Stimulated activated CD8-positive, alpha-beta memory T cell treated with anti-CD3 and anti-CD28 coated beads, Interleukin-15, amount 100 ng/mL, for 48 hours (primary cell): ENCODE data around the gene ADGRD2.

Source experiments
- DNase-seq, 2 donors: peaks; one replicate each; pipeline ENCODE4 v3.0.0-alpha.2; 2020; ENCODE audit warnings: low read depth in 2 of 2

ADGRD2 gene

GRCh38 chr9:124479947-124480620 is 29.8 kb downstream of the ADGRD2 start:
- no peak for DNase-seq

DNA sequence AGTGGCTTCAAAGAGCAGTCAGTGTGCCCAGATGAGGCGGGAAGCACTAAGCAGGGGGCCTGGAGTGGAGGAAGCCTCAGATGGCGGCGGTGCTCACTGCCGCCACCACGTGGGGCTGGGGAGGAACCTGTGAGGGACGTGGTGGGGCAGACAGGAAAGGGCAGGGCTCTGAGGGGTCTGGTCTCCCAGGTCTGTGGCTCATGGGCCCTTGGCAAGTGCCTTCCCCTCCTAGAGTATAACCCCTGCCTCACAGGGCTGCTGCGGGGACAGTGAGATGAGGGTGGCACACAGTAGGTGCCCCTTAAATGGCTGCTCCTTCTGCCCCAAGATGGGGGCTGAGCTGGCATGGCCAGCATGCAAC is 30.4 kb downstream of the ADGRD2 start:
- no peak for DNase-seq

- no peak for DNase-seq
Observed at GRCh38 chr9:124481115-124481514, 30.9 kb downstream of the ADGRD2 start.

GRCh38 chr9:124482431-124483031 is 32.3 kb downstream of the ADGRD2 start:
- no peak for DNase-seq

GRCh38 chr9:124483481-124483880 is 33.2 kb downstream of the ADGRD2 start:
- no peak for DNase-seq

DNA sequence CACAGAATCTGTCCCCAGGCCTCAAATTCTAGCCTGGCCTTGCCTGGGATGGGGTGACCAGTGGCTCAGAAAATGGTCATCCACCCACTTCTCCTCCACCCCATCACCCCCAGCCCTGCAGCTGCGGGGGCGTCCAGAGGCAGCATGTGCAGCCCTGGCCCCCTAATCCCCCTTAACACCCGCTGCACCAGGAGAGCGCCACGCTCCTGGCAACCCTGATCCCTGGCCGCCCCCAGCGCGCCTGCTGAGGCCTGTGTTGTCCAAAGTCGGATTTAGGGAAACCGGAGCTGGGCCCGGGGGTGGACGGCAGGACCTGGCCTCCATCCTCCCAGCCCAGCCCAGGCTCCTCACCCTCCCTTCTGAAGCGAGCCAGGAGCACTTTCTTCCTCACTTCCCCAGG is 35.0 kb downstream of the ADGRD2 start:
- no peak for DNase-seq

DNA sequence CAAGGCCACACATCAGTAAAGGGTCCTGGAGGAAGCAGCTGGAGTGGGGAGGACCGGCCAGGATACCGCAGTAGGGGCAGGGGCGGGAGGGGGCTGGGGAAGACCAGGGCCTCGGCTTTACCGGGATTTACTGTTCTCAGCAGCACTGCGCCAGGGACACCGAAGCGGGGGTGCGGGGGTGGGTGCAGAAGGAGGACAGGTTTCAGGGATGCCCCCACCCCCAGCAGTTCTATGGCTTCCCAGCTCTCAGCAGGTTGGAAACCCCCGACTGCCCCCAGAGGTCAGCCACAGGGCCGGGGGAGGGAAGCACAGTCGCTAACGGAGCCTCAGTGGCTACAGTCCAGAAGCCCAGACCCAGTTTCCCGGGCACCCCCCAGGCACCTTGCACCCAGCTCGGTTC is 35.7 kb downstream of the ADGRD2 start:
- no peak for DNase-seq

DNA sequence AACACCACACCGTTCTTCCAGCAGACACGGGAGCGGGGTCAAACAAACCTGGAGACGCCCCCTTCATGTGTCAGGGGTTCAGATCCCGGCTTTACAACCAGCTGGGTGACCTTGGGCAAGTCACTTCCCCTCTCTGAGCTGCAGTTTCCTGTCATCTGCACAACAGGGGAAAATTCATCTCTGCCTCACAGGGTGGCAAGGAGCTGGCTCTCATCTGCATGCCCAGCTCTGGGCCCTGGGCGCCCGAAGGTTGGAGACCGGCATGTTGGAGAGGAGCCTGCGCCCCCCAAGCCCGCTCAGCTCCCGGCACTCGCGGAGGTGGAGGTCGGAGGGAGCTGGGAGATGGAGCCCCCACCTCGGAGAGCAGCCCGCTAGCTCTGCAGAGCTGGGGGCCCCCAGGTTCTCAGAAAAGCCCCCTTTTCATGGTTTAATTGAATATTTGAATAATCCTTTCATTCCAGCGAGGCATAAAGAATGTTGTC is 36.6 kb downstream of the ADGRD2 start:
- DNase-seq, result no peak

DNA sequence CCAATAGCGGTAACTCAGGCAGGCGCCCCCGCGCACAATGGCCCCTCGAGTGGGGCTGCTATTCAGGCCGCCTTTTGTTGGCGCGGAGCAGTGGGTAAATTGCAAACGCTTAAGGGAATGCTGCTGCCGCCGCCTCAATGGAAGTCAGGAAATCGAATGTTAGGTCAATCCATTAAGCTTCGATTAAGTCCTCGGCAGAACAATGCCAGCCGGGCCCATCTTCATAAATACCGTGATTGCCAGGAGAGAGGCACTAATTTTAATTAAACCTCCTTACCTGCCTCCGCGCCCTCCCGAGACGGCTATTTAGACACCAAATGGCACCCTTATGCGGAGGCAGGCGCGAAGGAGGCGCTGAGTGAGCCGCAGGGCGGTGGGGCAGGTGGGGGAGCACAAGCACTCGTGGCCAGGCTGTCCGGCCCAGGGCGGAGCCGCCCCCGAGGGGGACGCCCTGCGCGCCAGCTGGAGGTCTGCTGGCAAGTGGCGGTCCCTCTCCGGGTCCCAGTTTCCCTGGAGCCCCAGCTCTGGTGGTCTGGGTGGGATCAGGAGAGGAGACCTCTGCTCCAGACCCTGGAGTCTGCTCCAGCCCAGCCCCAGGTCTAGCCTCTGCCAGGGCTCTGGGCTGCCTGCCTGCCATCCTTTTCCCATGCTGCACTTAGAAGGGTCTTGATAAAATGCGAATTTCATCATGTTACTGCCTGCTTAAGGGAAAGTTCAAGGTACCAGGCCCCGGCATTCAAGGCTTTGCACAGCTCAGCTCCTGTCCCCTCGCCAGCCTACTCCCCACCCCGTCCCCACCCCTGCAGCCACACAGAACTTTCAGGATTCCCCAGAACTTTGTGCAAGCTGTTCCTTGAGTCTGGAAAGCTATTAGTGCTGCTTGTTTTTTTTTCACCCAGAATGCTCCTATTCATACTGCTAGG is 37.3 kb downstream of the ADGRD2 start:
- DNase-seq, result no peak

- no peak for DNase-seq
Observed at GRCh38 chr9:124488641-124489210, 38.5 kb downstream of the ADGRD2 start.

DNA sequence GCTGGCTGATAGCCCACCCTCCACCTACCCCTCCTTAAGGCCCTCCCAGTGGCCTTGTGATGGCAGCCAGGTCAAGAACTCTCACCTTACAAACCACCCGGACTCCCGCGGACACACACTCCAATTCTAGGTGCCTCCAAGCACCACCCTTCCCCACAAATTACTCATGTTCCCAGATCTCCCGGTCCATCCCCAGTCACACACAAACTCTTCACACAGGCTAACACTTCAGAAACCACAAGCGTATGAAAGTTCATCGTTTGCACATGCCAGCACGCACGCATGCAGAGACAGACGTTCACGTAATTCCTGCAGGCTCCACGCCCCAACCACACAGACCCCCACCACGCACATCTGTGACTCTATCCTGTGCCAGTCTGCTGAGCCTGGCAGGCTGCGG is 39.0 kb downstream of the ADGRD2 start:
- no peak for DNase-seq

- DNase-seq, result no peak
Observed at GRCh38 chr9:124490004-124490403, 39.8 kb downstream of the ADGRD2 start.

DNA sequence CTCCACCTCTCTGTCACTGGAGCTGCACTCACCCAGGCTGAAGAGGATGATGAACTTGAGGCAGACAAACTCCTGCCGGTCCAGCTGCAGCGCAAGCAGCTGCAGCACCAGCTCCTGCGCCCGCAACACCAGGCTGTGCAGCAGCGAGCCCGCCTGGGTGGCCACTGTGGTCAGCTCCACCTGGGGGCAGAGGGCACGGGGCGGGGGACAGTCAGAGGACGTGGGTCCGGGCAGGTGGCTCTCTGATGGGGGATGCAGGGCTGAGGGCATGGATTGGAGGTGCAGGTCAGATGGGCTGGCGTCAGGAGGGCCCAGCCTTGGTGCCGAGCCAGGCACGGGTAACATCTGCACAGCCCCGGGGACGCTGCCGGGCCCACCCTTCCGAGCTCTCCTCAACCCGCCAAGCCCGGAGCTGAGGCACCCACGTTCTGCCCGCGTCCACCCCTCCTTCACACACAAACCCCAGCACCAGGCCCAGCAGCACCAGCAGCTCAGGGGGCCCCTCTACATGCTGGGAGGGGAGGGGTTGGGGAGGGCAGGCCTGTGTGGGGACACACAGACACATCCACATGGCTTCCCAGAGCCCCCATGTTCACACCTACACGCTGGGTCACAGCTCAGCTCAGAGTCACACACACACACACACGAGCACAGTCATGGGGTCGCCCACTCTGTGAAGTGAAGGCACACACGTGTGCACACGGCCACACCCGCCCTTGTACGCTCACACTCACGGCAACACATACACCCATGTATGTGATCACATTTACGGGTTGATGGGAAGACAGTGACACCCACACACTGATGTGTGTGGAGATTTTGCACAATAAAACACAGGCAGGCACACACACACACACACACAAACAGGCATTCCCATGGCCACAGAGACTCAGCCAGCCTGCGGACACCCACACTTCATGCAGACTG is 41.1 kb downstream of the ADGRD2 start:
- DNase-seq, result no peak

- DNase-seq, result no peak
Observed at GRCh38 chr9:124492818-124493217, 42.6 kb downstream of the ADGRD2 start.

DNA sequence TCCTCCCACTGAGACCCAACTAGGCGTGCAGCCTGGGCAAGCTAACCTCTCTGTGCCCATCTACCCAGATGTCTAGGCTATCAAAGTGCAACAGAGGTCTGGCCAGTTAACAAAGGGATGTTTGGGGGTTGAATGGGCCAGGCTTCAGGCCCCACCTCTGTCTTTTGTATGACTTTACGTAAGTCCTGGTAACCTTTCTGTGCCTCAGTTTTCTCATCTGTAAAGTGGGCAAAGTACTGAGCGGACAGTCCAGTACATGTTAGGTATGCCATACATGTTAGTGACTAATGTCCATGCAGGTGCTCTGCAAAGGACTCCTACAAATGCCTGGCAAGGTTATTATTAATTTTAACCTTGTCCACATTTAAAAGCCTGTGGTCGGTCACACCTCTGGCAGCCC is 43.0 kb downstream of the ADGRD2 start:
- no peak for DNase-seq

DNA sequence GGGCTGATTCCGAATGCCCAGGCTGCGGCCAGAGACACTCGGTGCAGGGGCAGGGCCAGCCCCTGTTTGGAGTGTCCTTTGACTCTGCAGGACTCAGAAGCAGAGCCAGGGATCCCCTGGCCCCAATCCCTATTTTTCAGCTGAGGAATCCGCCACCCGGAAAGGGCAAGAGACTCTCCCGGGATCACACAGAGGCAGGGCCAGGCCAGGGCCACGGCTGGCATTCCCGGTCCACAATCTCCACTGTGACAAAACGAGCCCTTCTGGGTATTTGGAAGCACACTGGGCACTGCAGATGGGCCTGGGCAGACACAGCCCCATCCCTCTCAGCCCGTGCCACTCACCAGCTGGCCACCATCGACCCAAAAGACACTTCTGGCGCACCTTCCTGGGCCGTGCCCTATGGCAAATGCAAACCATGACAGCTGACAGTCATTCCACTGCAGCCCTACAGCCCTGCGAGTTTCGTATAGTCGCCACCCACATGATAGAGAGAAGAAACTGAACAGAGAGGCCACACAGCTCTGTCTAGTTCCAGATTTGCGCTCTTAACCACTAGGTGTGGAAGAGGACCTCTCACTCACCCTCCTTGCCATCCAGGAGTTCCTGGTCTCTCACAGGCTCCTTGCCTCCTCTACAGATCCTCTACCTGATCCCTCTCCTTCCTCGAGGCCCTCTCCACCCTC is 43.7 kb downstream of the ADGRD2 start:
- DNase-seq, result no peak

DNA sequence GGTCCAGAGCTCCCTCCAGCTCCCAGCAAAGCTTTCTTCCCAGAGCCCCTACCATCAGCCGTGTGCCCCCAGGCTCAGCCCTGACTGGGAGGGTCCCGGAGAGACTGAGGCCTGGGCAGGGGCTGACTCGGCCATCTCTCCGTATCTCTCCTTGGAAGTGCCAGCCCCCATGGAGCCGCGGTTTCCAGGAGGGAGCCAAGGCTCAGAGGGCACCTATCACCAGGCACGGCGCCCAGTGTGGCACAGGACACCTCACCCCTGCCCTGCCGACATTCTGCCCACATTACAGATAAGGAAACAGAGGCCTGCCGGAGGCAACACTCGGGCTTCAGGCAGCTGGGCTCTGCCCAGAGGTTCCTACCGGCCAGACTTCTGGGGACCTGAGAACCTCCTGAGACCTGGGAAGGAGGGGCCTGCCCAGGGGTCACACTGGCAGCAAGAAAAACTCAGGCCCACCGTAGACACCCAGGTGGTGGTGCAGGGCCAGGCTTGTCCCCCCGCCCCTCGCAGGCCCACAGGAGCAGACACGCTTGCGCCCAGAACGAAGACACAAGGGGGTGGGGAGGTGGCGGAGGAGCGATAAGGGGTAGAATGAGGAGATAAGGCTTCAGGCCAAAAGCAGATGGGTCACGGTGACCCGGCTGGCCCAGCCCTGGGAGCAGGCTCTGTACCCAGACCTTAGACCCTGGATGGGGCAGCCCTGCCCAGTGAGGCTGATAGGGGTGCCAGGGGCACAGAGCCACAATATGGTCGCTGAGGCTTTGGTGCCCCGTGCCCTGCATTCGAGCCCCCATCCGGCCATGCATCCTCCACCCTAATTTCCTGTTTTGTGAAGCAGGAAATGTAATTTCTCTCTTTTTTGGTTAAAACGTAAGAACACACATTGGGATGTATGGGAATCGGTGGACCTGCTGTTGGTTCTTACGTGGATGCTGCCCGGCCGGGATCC is 45.1 kb downstream of the ADGRD2 start:
- DNase-seq, result no peak

- no peak for DNase-seq
Observed at GRCh38 chr9:124496075-124496449, 45.8 kb downstream of the ADGRD2 start.

GRCh38 chr9:124496463-124496862 is 46.2 kb downstream of the ADGRD2 start:
- no peak for DNase-seq

DNA sequence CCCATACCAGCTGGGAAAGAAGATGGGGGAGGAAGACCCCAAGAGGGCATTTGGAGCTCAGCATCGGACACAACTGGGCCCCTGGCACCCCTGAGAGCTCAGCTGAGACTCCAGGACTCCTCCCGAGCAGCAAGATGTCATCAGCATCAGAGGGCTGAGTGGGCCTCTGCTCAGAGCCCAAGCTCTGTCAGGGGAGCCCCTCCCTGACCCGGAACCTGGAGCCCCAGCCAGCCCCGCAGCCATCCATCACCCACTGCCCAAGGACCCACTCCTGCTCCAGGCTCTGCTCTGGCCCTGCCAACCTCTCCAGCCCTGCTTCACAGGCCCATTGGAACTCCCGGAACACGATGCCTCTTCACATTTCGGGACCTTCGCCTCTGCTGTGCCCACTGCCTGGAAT is 47.2 kb downstream of the ADGRD2 start:
- no peak for DNase-seq
